ENCODE measurements around the gene POLR2J2.
"Not testable (repeated sequence)": the region's sequence is repeated elsewhere in the genome, so short reads cannot be mapped to it uniquely, and the experiment has no call there.

DNA sequence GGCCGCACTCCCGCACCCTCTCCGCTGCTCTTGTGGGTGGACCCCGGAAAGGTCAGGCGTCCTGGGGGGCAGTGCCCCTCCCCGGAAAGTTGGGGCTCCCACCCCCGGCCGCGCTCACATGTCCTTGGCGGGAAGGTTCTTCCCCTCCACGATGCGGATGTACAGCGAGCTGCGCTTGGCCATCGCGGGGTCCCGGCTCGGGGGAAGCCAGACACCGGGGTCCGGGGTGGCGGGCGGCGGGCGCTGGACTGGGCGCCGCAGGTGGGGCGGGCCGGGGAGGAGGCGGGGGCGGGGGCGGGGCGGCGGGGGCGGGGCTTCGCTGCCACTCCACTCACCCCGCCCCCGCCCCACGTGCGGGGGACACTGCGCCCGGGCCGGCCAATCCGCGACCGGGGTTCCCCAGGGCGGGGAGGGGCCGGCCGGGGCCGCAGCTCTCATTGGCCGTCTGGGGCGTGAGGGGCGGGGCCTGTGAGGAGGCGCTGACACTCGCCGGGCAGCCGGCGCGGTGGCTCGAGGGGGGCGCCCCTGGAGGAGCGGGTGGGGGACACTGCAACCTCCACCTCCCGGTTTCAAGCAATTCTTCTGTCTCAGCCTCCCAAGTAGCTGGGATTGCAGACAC lies 54.8 kb downstream of the POLR2J2 start, which contains the start of gene RASA4:
- TF ChIP-seq RAD21 (IDR thresholded peaks at IDR 0.05; ENCODE audit: low read depth); YY1 (IDR thresholded peaks at IDR 0.05; ENCODE audit: low read depth); NFIC (IDR thresholded peaks at IDR 0.05); REST (IDR thresholded peaks at IDR 0.05; ENCODE audit: low read depth); TAF1 (IDR thresholded peaks at IDR 0.05; ENCODE audit: low read depth); EGR1 (IDR thresholded peaks at IDR 0.05); EP300 (IDR thresholded peaks at IDR 0.05; ENCODE audit: borderline replicate concordance): not testable (repeated sequence)

All from Ishikawa (cell line).